ENCODE results near the gene VPS37B.
"Not testable (repeated sequence)": the region's sequence is repeated elsewhere in the genome, so short reads cannot be mapped to it uniquely, and the experiment has no call there.

The VPS37B gene

GRCh38 chr12:122909442-122910288, 13.7 kb upstream of the VPS37B start:
- ChIA-PET POLR2A (no interaction called here), CTCF (interaction anchor here (1.3 kb wide), 1 partner anchor 27 kb away, joined by 3 read pairs; no protein-coding TSS in a partner anchor)
- TF ChIP-seq, protein P1, sequence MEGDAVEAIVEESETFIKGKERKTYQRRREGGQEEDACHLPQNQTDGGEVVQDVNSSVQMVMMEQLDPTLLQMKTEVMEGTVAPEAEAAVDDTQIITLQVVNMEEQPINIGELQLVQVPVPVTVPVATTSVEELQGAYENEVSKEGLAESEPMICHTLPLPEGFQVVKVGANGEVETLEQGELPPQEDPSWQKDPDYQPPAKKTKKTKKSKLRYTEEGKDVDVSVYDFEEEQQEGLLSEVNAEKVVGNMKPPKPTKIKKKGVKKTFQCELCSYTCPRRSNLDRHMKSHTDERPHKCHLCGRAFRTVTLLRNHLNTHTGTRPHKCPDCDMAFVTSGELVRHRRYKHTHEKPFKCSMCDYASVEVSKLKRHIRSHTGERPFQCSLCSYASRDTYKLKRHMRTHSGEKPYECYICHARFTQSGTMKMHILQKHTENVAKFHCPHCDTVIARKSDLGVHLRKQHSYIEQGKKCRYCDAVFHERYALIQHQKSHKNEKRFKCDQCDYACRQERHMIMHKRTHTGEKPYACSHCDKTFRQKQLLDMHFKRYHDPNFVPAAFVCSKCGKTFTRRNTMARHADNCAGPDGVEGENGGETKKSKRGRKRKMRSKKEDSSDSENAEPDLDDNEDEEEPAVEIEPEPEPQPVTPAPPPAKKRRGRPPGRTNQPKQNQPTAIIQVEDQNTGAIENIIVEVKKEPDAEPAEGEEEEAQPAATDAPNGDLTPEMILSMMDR (IDR thresholded peaks at IDR 0.05; ENCODE audit: control extremely low read depth, extremely low read depth, low read depth, missing control alignments) = no peak
- DNase-seq (ENCODE audit: extremely low spot score) = no peak

- ChIA-PET CTCF (interaction anchor here (1.3 kb wide), 1 partner anchor 26 kb away, joined by 3 read pairs; no protein-coding TSS in a partner anchor), POLR2A (no interaction called here)
- DNase-seq (ENCODE audit: extremely low spot score) = no peak
- TF ChIP-seq, protein P1 (IDR thresholded peaks at IDR 0.05; ENCODE audit: control extremely low read depth, extremely low read depth, low read depth, missing control alignments) = no peak
Measured at GRCh38 chr12:122908915-122909314, 13.0 kb upstream of the VPS37B start.

GRCh38 chr12:122905258-122905657, 9.3 kb upstream of the VPS37B start:
- DNase-seq (ENCODE audit: extremely low spot score); POLR2A ChIA-PET; CTCF ChIA-PET: not testable (repeated sequence)

GRCh38 chr12:122903693-122904034, 7.7 kb upstream of the VPS37B start:
- ChIA-PET CTCF (interaction anchor here (0.9 to 1.4 kb wide), 3 partner anchors 18 to 43 kb away, joined by 3 to 5 read pairs (median 3); no protein-coding TSS in a partner anchor), POLR2A (no interaction called here)

GRCh38 chr12:122902854-122903692, 7.1 kb upstream of the VPS37B start:
- POLR2A ChIA-PET = interaction anchor here (0.7 kb wide), 1 partner anchor 14 kb away, joined by 3 read pairs; no protein-coding TSS in a partner anchor
- TF ChIP-seq, protein P1 (IDR thresholded peaks at IDR 0.05; ENCODE audit: control extremely low read depth, extremely low read depth, low read depth, missing control alignments) = no peak
- no peak for DNase-seq (ENCODE audit: extremely low spot score)
- CTCF ChIA-PET = interaction anchor here (0.9 to 1.4 kb wide), 2 partner anchors 18 to 42 kb away, joined by 3 to 5 read pairs; no protein-coding TSS in a partner anchor

More at GRCh38 chr12:122903693-122904034, 7.7 kb upstream of the VPS37B start:
- TF ChIP-seq, protein P1 (IDR thresholded peaks at IDR 0.05; ENCODE audit: control extremely low read depth, extremely low read depth, low read depth, missing control alignments) = no peak
- no peak for DNase-seq (ENCODE audit: extremely low spot score)

DNA sequence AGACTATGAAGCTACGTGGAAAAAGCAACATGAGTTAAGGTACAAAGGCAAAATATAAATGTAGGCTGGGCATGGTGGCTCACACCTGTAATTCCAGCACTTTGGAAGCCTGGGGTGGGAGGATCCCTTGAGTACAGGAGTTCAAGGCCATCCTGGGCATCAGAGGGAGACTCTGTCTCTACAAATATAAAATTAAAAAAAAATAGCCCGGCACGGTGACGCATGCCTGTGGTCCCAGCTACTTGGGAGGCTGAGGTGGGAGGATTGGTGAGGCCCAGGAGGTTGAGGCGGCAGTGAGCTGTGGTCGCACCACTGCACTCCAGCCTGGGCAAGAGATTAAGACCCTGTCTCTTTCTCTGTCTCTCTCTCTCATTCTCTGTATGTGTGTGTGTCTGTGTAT, 4.0 kb upstream of the VPS37B start:
- TF ChIP-seq, protein P1 (IDR thresholded peaks at IDR 0.05; ENCODE audit: control extremely low read depth, extremely low read depth, low read depth, missing control alignments) = no peak
- ChIA-PET CTCF (interaction anchor here (0.9 to 5.9 kb wide), 3 partner anchors 8 to 39 kb away, joined by 3 to 23 read pairs (median 9); no protein-coding TSS in a partner anchor), POLR2A (no interaction called here)
- DNase-seq (ENCODE audit: extremely low spot score) = no peak

Data from GM10248 (cell line).